Sigmoid colon (tissue), 7 donors: ENCODE results near the gene INCA1. TPM values are rescaled to one million over a fixed set of nuclear protein-coding genes. Genes with fewer than 3 reads are reported as not detected.

ENCODE experiments used
- polyA plus RNA-seq, 3 donors: library from polyadenylated mRNA; stranded (reverse); fragments of 200-250 nt; gene quantifications; one replicate each; pipeline ENCODE4 v1.2.3, GENCODE V29; 2013
- small RNA-seq, 3 donors: library from RNA; depleted of rRNA; stranded (forward); fragments of <200 nt; gene quantifications; one replicate each; pipeline ENCODE3, GENCODE V24; 2016
- total RNA-seq, 4 donors: library from RNA; depleted of rRNA; stranded (reverse); fragments of >200 nt; gene quantifications; one replicate each; pipeline ENCODE4 v1.1.0, GENCODE V29; 2016
- donor health status: healthy with polysubstance abuse.
- donor health status: Bipolar disorder and iron deficiency.
- donor health status: healthy.

INCA1 gene
- total and polyA plus RNA-seq, 7 donors = 0.36 to 3.6 (median 2.2) TPM

Small RNA genes within 50 kb of the gene (small RNA-seq; reads per million reads assigned to genes)
- gene MIR6864 (0 to 0.51 (median 0.32) reads per million in 3 donors), gene MIR6865 (0 reads per million in 3 donors)

Other genes with a start within 250 kb of the INCA1 start
- gene TM4SF5, start 225.6 kb downstream of the INCA1 start, total RNA-seq = not detected
- gene TM4SF5, start 225.6 kb downstream of the INCA1 start, polyA plus RNA-seq = 10 to 100 TPM in 2 of 3 donors, 1 to 10 TPM in 1; 7.8 to 19.2 (median 11.1) TPM
- gene VMO1, start 211.2 kb downstream of the INCA1 start, total RNA-seq = 1 to 10 TPM in 3 of 4 donors, not detected in 1; 1.1 to 6.4 (median 4.1) TPM
- gene VMO1, start 211.2 kb downstream of the INCA1 start, polyA plus RNA-seq = 1 to 10 TPM in 2 of 3 donors, not detected in 1; 2.2 to 4.4 TPM
- not detected for gene GLTPD2, start 208.6 kb downstream of the INCA1 start, total RNA-seq
- gene GLTPD2, start 208.6 kb downstream of the INCA1 start, polyA plus RNA-seq = 1 to 10 TPM in 1 of 3 donors, under 1 TPM in 1, not detected in 1; 0.06 to 1.6 TPM
- gene PSMB6, start 201.4 kb downstream of the INCA1 start, total RNA-seq = 100 to 1,000 TPM; 153 to 242 (median 192) TPM
- 100 to 1,000 TPM; 172 to 213 (median 201) TPM for gene PSMB6, start 201.4 kb downstream of the INCA1 start, polyA plus RNA-seq
- gene PLD2, start 190.4 kb downstream of the INCA1 start, total RNA-seq = 10 to 100 TPM in 3 of 4 donors, 1 to 10 TPM in 1; 9.3 to 20.5 (median 12.3) TPM
- gene PLD2, start 190.4 kb downstream of the INCA1 start, polyA plus RNA-seq = 10 to 100 TPM in 1 of 3 donors, 1 to 10 TPM in 2; 6.0 to 18.0 (median 7.9) TPM
- 10 to 100 TPM; 17.1 to 43.8 (median 21.0) TPM for gene MINK1, start 164.2 kb downstream of the INCA1 start, total RNA-seq
- 100 to 1,000 TPM in 1 of 3 donors, 10 to 100 TPM in 2; 45.0 to 117 (median 63.8) TPM for gene MINK1, start 164.2 kb downstream of the INCA1 start, polyA plus RNA-seq
- gene C17orf107, start 98.0 kb downstream of the INCA1 start, total RNA-seq = 1 to 10 TPM in 1 of 4 donors, under 1 TPM in 3; 0.68 to 2.8 (median 0.85) TPM
- gene C17orf107, start 98.0 kb downstream of the INCA1 start, polyA plus RNA-seq = 1 to 10 TPM in 1 of 3 donors, under 1 TPM in 2; under 0.01 to 1.7 (median 0.69) TPM
- under 1 TPM in 3 of 4 donors, not detected in 1; 0.49 to 0.55 (median 0.54) TPM for gene CHRNE, start 94.4 kb downstream of the INCA1 start, total RNA-seq
- under 1 TPM in 2 of 3 donors, not detected in 1; 0.46 to 0.57 TPM for gene CHRNE, start 94.4 kb downstream of the INCA1 start, polyA plus RNA-seq
- gene GP1BA, start 65.2 kb downstream of the INCA1 start, total RNA-seq = not detected
- 1 to 10 TPM in 1 of 3 donors, not detected in 2; 1.1 TPM for gene GP1BA, start 65.2 kb downstream of the INCA1 start, polyA plus RNA-seq
- 10 to 100 TPM; 41.0 to 60.3 (median 48.6) TPM for gene SLC25A11, start 57.5 kb downstream of the INCA1 start, total RNA-seq
- gene SLC25A11, start 57.5 kb downstream of the INCA1 start, polyA plus RNA-seq = 10 to 100 TPM; 57.7 to 82.8 (median 79.9) TPM
- gene RNF167, start 57.3 kb downstream of the INCA1 start, total RNA-seq = 10 to 100 TPM; 51.2 to 71.2 (median 60.3) TPM
- 100 to 1,000 TPM in 1 of 3 donors, 10 to 100 TPM in 2; 45.0 to 120 (median 83.9) TPM for gene RNF167, start 57.3 kb downstream of the INCA1 start, polyA plus RNA-seq
- 1,000 to 10,000 TPM in 1 of 4 donors, 100 to 1,000 TPM in 3; 690 to 1,141 (median 828) TPM for gene PFN1, start 49.0 kb downstream of the INCA1 start, total RNA-seq
- gene PFN1, start 49.0 kb downstream of the INCA1 start, polyA plus RNA-seq = 1,000 to 10,000 TPM in 1 of 3 donors, 100 to 1,000 TPM in 2; 853 to 1,404 (median 948) TPM
- 1 to 10 TPM; 2.5 to 9.1 (median 5.1) TPM for gene ENO3, start 46.4 kb downstream of the INCA1 start, total RNA-seq
- 10 to 100 TPM in 1 of 3 donors, 1 to 10 TPM in 1, under 1 TPM in 1; 0.69 to 10.3 (median 5.4) TPM for gene ENO3, start 46.4 kb downstream of the INCA1 start, polyA plus RNA-seq
- 10 to 100 TPM; 42.6 to 84.5 (median 72.3) TPM for gene SPAG7, start 29.7 kb downstream of the INCA1 start, total RNA-seq
- gene SPAG7, start 29.7 kb downstream of the INCA1 start, polyA plus RNA-seq = 10 to 100 TPM; 67.8 to 79.3 (median 73.9) TPM
- gene CAMTA2, start 9.8 kb downstream of the INCA1 start, total RNA-seq = 10 to 100 TPM in 3 of 4 donors, 1 to 10 TPM in 1; 9.9 to 24.6 (median 21.7) TPM
- gene CAMTA2, start 9.8 kb downstream of the INCA1 start, polyA plus RNA-seq = 10 to 100 TPM; 35.1 to 64.5 (median 42.0) TPM
- 100 to 1,000 TPM in 1 of 4 donors, 10 to 100 TPM in 3; 46.4 to 101 (median 81.0) TPM for gene KIF1C, start 428 bp upstream of the INCA1 start, total RNA-seq
- gene KIF1C, start 428 bp upstream of the INCA1 start, polyA plus RNA-seq = 100 to 1,000 TPM in 2 of 3 donors, 10 to 100 TPM in 1; 83.3 to 164 (median 108) TPM
- not detected for gene SLC52A1, start 37.9 kb upstream of the INCA1 start, total RNA-seq
- under 1 TPM in 2 of 3 donors, not detected in 1; 0.23 to 0.74 TPM for gene SLC52A1, start 37.9 kb upstream of the INCA1 start, polyA plus RNA-seq
- 1 to 10 TPM; 4.3 to 6.1 (median 5.3) TPM for gene ZFP3, start 80.9 kb upstream of the INCA1 start, total RNA-seq
- 1 to 10 TPM; 2.4 to 3.2 (median 2.8) TPM for gene ZFP3, start 80.9 kb upstream of the INCA1 start, polyA plus RNA-seq
- gene ZNF232, start 114.4 kb upstream of the INCA1 start, total RNA-seq = 10 to 100 TPM in 3 of 4 donors, 1 to 10 TPM in 1; 5.7 to 15.3 (median 12.7) TPM
- gene ZNF232, start 114.4 kb upstream of the INCA1 start, polyA plus RNA-seq = 1 to 10 TPM; 4.8 to 8.7 (median 6.0) TPM
- 1 to 10 TPM in 1 of 4 donors, not detected in 3; 2.5 TPM for gene USP6, start 118.5 kb upstream of the INCA1 start, total RNA-seq
- under 1 TPM in 1 of 3 donors, not detected in 2; 0.06 TPM for gene USP6, start 118.5 kb upstream of the INCA1 start, polyA plus RNA-seq
- gene ZNF594, start 194.3 kb upstream of the INCA1 start, total RNA-seq = 10 to 100 TPM; 15.5 to 24.3 (median 16.9) TPM
- gene ZNF594, start 194.3 kb upstream of the INCA1 start, polyA plus RNA-seq = 1 to 10 TPM in 1 of 3 donors, under 1 TPM in 1, not detected in 1; 0.23 to 3.8 TPM
- 10 to 100 TPM in 1 of 4 donors, 1 to 10 TPM in 3; 1.1 to 15.5 (median 3.8) TPM for gene SCIMP, start 237.3 kb upstream of the INCA1 start, total RNA-seq
- gene SCIMP, start 237.3 kb upstream of the INCA1 start, polyA plus RNA-seq = 10 to 100 TPM in 1 of 3 donors, 1 to 10 TPM in 1, under 1 TPM in 1; 0.60 to 11.1 (median 8.8) TPM